HepG2 (cell line): ENCODE results near the gene AGT. TPM values are rescaled to one million over a fixed set of nuclear protein-coding genes. Genes with fewer than 3 reads are reported as not detected.

Experiments used
- EHMT2 ChIP-seq: fragments of 200-600 bp; sonication (generic); IDR thresholded peaks from 2 replicates; pipeline ENCODE4 v1.7.0; 2017; ENCODE audit warnings: antibody characterized with exemption, low read depth, low read length, borderline replicate concordance
- HMG20A ChIP-seq: IDR thresholded peaks from 2 replicates; pipeline ENCODE4 v1.6.1; 2016; ENCODE audit warnings: borderline replicate concordance
- MAF1 ChIP-seq: sonication (generic); formaldehyde crosslinking; IDR thresholded peaks from 2 replicates; pipeline ENCODE4 v1.5.0; 2020; ENCODE audit warnings: missing genetic modification reagents, borderline replicate concordance
- MIER3 ChIP-seq: IDR thresholded peaks from 2 replicates; pipeline ENCODE4 v1.6.1; 2016; ENCODE audit warnings: missing compliant biosample characterization, borderline replicate concordance
- PLRG1 ChIP-seq: fragments of 450-650 bp; conservative IDR thresholded peaks from 2 replicates; pipeline ENCODE4 v1.6.1; 2016
- SOX5 ChIP-seq: IDR thresholded peaks from 2 replicates; pipeline ENCODE4 v1.6.1; 2016; ENCODE audit warnings: borderline replicate concordance
- SP5 ChIP-seq: IDR thresholded peaks from 2 replicates; pipeline ENCODE4 v1.6.1; 2016; ENCODE audit warnings: low read depth, borderline replicate concordance
- TP53 ChIP-seq: sonication (generic); formaldehyde crosslinking; conservative IDR thresholded peaks from 2 replicates; pipeline ENCODE4 v1.4.0; 2020; ENCODE audit warnings: missing genetic modification reagents
- ZFP36 ChIP-seq: fragments of 150-350 bp; IDR thresholded peaks from 2 replicates; pipeline ENCODE4 v1.6.1; 2018; ENCODE audit warnings: borderline replicate concordance, low read length, low read depth; ENCODE audit not compliant: partially characterized antibody
- ZKSCAN8 ChIP-seq: IDR thresholded peaks from 2 replicates; pipeline ENCODE4 v1.6.1; 2016; ENCODE audit warnings: borderline replicate concordance, missing genetic modification reagents, missing compliant biosample characterization
- ZNF12 ChIP-seq: sonication (generic); formaldehyde crosslinking; IDR thresholded peaks from 2 replicates; pipeline ENCODE4 v1.5.0; 2020; ENCODE audit warnings: missing genetic modification reagents
- ZNF382 ChIP-seq: sonication (generic); formaldehyde crosslinking; IDR thresholded peaks from 2 replicates; pipeline ENCODE4 v1.5.0; 2020; ENCODE audit warnings: missing genetic modification reagents, mild to moderate bottlenecking, borderline replicate concordance
- ZNF563 ChIP-seq: sonication (generic); formaldehyde crosslinking; IDR thresholded peaks from 2 replicates; pipeline ENCODE4 v1.8.0; 2022; ENCODE audit warnings: mild to moderate bottlenecking, moderate library complexity, missing genetic modification reagents
- ZNF768 ChIP-seq: sonication (generic); formaldehyde crosslinking; IDR thresholded peaks from 2 replicates; pipeline ENCODE4 v1.4.0; 2020; ENCODE audit warnings: missing genetic modification reagents
- polyA plus RNA-seq, 8 experiments: library from polyadenylated mRNA; depleted of rRNA in 3 of 8; stranded (reverse) in 7 of 8; unstranded in 1 of 8; fragments of >200 nt; fragmentation: Illumina TruSeq in 4 of 8; extraction: Trizol in 4 of 8; gene quantifications; 2 replicates each; pipeline versions ENCODE4 v1.2.1 to v1.2.3, GENCODE V29; 2011 to 2016; ENCODE audit warnings: low read depth in 4 of 8, missing spikeins in 1 of 8, mixed read lengths in 1 of 8; ENCODE audit not compliant: insufficient read depth in 1 of 8
- total RNA-seq, 5 experiments: library from RNA; depleted of rRNA; stranded (reverse); fragments of >200 nt; fragmentation: Illumina TruSeq; extraction: Trizol; gene quantifications; 2 replicates each; pipeline ENCODE4 v1.2.3, GENCODE V29; 2016; ENCODE audit warnings: low read depth in 1 of 5
- TF ChIP-seq, protein P1 (sequence below): sonication (generic); formaldehyde crosslinking; IDR thresholded peaks from 2 replicates; pipeline ENCODE4 v1.8.1; 2022; ENCODE audit warnings: low read depth, mild to moderate bottlenecking, missing genetic modification reagents
- TF ChIP-seq, protein P2 (sequence below): IDR thresholded peaks from 2 replicates; pipeline ENCODE4 v1.6.1; 2012; ENCODE audit warnings: low read depth, low read length, improper control_type of control experiment
- TF ChIP-seq, protein P3 (sequence below): sonication (generic); formaldehyde crosslinking; IDR thresholded peaks from 2 replicates; pipeline ENCODE4 v1.4.0; 2020; ENCODE audit warnings: missing genetic modification reagents, borderline replicate concordance
- TF ChIP-seq, protein P4 (sequence below): sonication (generic); formaldehyde crosslinking; IDR thresholded peaks from 2 replicates; pipeline ENCODE4 v1.4.0; 2020; ENCODE audit warnings: missing genetic modification reagents
- TF ChIP-seq, protein P5 (sequence below): sonication (generic); formaldehyde crosslinking; IDR thresholded peaks from 2 replicates; pipeline ENCODE4 v1.5.0; 2020; ENCODE audit warnings: mild to moderate bottlenecking, missing genetic modification reagents, borderline replicate concordance

Gene AGT
- total and polyA plus RNA-seq, 2 of the 13 experiments (the other 11 are each of a cell fraction or from before 2014, with no cell fraction given) = 892 to 2,071 TPM

DNA sequence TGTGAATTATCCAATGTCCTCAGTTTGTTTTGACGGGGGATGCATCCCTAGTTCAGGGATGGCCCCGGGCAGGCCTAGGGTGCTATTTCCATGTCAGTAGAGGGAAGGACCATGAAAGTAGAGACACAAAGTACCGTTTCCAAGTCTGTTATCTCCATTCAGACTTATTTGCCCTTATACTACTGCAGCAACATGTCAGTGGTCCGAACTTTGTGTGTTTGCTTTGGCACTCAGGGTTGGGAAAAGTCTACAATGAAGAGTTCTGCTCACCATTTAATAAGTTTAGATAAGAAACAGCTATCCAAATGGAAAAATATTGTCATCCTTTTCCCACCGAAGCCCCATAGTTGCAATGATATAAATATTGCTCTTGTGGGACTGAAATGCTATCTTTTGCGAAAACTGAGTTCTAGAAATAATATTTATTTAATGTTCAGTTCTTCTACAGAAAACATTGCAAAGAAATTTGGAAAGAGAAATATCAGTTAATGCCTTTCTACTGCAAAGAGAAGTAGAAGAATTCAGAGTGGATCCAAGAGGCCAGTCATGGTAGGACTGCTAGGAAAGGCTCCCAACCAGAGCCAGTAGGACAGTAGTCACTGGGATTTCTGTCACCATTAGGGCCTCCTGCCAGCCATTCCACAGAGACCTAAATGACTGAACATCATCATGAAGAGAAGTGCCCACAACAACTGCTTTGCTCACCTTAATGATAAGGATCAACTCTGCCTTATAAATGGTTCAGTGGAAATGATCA lies 11.5 kb upstream of the AGT start (continued):
- TF ChIP-seq, protein P1, sequence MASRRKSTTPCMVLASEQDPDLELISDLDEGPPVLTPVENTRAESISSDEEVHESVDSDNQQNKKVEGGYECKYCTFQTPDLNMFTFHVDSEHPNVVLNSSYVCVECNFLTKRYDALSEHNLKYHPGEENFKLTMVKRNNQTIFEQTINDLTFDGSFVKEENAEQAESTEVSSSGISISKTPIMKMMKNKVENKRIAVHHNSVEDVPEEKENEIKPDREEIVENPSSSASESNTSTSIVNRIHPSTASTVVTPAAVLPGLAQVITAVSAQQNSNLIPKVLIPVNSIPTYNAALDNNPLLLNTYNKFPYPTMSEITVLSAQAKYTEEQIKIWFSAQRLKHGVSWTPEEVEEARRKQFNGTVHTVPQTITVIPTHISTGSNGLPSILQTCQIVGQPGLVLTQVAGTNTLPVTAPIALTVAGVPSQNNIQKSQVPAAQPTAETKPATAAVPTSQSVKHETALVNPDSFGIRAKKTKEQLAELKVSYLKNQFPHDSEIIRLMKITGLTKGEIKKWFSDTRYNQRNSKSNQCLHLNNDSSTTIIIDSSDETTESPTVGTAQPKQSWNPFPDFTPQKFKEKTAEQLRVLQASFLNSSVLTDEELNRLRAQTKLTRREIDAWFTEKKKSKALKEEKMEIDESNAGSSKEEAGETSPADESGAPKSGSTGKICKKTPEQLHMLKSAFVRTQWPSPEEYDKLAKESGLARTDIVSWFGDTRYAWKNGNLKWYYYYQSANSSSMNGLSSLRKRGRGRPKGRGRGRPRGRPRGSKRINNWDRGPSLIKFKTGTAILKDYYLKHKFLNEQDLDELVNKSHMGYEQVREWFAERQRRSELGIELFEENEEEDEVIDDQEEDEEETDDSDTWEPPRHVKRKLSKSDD (CRISPR knock-in tag) = no peak
- TF ChIP-seq ZNF382 (CRISPR knock-in tag) (no peak), ZNF563 (no peak), ZFP36 (no peak), ZKSCAN8 (CRISPR knock-in tag) (0 out of 2 replicates have a peak, but pooled peaks have one; percentile 59), SP5 (no peak), SOX5 (CRISPR knock-in tag) (peak; percentile 70), ZNF12 (peak; percentile 71; the same call in 1 of the 2 replicates), EHMT2 (peak; percentile 75; the same call in 1 of the 2 replicates), ZNF768 (CRISPR knock-in tag) (no peak), PLRG1 (no peak), TP53 (no peak), MIER3 (CRISPR knock-in tag) (peak; percentile 39; the same call in 1 of the 2 replicates), HMG20A (peak; percentile 70; the same call in 1 of the 2 replicates), MAF1 (no peak)
- TF ChIP-seq, protein P2, sequence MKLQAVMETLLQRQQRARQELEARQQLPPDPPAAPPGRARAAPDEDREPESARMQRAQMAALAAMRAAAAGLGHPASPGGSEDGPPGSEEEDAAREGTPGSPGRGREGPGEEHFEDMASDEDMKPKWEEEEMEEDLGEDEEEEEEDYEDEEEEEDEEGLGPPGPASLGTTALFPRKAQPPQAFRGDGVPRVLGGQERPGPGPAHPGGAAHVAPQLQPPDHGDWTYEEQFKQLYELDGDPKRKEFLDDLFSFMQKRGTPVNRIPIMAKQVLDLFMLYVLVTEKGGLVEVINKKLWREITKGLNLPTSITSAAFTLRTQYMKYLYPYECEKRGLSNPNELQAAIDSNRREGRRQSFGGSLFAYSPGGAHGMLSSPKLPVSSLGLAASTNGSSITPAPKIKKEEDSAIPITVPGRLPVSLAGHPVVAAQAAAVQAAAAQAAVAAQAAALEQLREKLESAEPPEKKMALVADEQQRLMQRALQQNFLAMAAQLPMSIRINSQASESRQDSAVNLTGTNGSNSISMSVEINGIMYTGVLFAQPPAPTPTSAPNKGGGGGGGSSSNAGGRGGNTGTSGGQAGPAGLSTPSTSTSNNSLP = no peak
- TF ChIP-seq, protein P3, sequence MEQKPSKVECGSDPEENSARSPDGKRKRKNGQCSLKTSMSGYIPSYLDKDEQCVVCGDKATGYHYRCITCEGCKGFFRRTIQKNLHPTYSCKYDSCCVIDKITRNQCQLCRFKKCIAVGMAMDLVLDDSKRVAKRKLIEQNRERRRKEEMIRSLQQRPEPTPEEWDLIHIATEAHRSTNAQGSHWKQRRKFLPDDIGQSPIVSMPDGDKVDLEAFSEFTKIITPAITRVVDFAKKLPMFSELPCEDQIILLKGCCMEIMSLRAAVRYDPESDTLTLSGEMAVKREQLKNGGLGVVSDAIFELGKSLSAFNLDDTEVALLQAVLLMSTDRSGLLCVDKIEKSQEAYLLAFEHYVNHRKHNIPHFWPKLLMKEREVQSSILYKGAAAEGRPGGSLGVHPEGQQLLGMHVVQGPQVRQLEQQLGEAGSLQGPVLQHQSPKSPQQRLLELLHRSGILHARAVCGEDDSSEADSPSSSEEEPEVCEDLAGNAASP (CRISPR knock-in tag) = peak; percentile 43; the same call in 1 of the 2 replicates
- TF ChIP-seq, protein P4, sequence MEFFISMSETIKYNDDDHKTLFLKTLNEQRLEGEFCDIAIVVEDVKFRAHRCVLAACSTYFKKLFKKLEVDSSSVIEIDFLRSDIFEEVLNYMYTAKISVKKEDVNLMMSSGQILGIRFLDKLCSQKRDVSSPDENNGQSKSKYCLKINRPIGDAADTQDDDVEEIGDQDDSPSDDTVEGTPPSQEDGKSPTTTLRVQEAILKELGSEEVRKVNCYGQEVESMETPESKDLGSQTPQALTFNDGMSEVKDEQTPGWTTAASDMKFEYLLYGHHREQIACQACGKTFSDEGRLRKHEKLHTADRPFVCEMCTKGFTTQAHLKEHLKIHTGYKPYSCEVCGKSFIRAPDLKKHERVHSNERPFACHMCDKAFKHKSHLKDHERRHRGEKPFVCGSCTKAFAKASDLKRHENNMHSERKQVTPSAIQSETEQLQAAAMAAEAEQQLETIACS = no peak
- TF ChIP-seq, protein P5, sequence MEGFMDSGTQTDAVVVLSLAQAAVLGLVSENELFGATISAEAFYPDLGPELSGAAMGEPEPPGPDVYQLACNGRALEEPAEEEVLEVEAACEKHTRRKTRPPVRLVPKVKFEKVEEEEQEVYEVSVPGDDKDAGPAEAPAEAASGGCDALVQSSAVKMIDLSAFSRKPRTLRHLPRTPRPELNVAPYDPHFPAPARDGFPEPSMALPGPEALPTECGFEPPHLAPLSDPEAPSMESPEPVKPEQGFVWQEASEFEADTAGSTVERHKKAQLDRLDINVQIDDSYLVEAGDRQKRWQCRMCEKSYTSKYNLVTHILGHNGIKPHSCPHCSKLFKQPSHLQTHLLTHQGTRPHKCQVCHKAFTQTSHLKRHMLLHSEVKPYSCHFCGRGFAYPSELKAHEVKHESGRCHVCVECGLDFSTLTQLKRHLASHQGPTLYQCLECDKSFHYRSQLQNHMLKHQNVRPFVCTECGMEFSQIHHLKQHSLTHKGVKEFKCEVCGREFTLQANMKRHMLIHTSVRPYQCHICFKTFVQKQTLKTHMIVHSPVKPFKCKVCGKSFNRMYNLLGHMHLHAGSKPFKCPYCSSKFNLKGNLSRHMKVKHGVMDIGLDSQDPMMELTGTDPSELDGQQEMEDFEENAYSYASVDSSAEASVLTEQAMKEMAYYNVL = 0 out of 2 replicates have a peak, but pooled peaks have one; percentile 27
